ENCODE measurements around the gene FOCAD.
A peak's percentile ranks its signal among the peaks of the same experiment; 100 is the strongest.

DNA sequence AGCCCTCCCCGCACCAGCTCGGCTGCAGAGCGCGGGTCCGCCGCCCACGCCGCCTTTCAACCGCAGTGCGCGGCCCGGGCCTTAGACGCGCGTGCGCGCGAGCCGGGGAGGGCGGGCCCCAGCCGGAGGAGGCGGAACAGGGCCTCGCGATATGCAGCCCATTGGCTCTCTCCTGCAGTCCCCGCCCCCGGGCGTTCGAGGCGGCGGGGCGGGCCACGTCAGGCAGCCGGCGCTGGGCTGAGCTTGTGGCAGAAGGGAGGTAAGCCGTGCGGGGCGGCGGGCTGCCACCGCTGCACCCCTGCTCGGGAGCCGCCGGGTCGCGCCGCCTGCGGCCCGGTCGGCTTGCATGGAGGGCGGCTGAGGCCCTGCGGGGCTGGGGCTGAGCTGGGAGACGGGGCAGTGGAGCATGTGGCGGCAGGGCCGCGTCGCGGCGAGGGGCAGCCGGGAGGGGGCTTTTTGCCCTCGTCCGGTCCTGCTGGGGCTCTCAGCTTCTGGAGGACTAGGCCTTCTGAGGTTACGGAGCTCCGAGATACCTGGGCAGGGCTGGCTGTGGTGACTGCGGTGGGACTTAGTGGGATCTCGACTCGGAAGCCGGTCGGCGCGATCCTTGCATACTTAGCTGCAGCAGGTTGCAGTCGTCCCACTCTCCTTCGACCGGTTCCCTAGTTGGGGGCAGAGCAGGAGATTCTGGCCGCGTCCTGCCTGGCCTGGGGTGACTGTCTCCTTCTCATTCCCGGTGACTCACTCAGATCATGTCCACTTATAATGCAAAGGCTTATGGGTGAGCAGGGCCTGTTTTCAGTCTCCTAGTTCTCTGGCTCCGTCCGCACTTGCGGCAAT lies at the start of gene FOCAD:
- TF ChIP-seq, protein P1, sequence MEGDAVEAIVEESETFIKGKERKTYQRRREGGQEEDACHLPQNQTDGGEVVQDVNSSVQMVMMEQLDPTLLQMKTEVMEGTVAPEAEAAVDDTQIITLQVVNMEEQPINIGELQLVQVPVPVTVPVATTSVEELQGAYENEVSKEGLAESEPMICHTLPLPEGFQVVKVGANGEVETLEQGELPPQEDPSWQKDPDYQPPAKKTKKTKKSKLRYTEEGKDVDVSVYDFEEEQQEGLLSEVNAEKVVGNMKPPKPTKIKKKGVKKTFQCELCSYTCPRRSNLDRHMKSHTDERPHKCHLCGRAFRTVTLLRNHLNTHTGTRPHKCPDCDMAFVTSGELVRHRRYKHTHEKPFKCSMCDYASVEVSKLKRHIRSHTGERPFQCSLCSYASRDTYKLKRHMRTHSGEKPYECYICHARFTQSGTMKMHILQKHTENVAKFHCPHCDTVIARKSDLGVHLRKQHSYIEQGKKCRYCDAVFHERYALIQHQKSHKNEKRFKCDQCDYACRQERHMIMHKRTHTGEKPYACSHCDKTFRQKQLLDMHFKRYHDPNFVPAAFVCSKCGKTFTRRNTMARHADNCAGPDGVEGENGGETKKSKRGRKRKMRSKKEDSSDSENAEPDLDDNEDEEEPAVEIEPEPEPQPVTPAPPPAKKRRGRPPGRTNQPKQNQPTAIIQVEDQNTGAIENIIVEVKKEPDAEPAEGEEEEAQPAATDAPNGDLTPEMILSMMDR (IDR thresholded peaks at IDR 0.05) = no peak
- peak; percentile 43 for TF ChIP-seq POLR2A (IDR thresholded peaks at IDR 0.05)
- no peak for TF ChIP-seq EP300 (IDR thresholded peaks at IDR 0.05)
